ENCODE results near the gene MYO3A. TPM values are rescaled to one million over a fixed set of nuclear protein-coding genes. Genes with fewer than 3 reads are reported as not detected.

The MYO3A gene
- total RNA-seq, 4 donors from 2014 or later = 0.35 to 3.1 (median 1.9) TPM

DNA sequence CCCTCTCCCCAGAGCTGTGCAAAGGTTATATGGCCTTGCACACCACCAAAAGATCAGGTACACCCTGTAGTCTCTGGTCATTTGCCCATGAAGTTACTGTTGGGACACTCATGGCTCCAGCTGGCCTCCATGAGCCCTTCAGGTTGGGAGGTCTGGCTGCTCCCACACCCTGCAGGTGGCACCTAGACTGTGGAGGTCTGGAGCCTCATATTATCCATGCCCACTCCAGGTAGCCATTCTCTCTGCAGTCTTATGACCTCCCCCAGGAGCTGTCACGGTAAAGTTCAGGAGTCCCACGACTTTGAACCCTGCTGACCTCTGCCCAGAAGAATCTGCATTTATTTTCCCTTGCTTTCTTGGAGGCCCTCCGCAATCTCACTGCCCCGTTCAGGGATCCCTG lies 243.3 kb downstream of the MYO3A start:
- WGBS, 2 donors = 67 to 76% methylated on average over 4 of the region's 4 CpGs
- Histone ChIP-seq H3K27me3 (no peaks in the 10 kb centered on the region), H3K4me1 (no peaks in the 10 kb centered on the region), H3K4me3 (no peak overlapping the region), H3K27ac (no peak overlapping the region), H3K36me3 (no peaks in the 10 kb centered on the region), H3K9me3 (no peaks in the 10 kb centered on the region)
- TF ChIP-seq, protein P1, sequence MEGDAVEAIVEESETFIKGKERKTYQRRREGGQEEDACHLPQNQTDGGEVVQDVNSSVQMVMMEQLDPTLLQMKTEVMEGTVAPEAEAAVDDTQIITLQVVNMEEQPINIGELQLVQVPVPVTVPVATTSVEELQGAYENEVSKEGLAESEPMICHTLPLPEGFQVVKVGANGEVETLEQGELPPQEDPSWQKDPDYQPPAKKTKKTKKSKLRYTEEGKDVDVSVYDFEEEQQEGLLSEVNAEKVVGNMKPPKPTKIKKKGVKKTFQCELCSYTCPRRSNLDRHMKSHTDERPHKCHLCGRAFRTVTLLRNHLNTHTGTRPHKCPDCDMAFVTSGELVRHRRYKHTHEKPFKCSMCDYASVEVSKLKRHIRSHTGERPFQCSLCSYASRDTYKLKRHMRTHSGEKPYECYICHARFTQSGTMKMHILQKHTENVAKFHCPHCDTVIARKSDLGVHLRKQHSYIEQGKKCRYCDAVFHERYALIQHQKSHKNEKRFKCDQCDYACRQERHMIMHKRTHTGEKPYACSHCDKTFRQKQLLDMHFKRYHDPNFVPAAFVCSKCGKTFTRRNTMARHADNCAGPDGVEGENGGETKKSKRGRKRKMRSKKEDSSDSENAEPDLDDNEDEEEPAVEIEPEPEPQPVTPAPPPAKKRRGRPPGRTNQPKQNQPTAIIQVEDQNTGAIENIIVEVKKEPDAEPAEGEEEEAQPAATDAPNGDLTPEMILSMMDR (IDR thresholded peaks at IDR 0.05) = no peak
- TF ChIP-seq POLR2A (IDR thresholded peaks at IDR 0.05) = no peak
- no peak for DNase-seq
- intact Hi-C loops (cut with DNase I) = no loop called here

DNA sequence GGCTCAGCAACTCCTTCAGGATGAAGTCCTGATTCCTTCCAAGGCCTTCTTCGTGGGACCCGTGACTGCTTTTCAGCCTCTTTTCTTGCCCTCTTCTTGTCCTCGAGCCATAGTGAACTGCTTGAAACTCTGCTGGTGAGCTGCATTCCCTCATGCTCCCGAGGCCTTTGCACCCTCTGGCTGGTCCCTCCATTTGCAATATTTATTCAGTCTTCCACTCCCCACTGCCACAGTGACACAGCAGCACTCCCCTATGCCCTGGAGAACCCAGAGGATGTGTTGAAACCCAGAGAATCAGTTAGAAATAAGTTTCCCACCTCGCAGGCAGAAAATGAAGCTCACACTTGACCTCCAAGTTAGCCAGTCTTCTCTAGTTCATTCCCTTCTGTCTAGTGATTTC lies 260.2 kb downstream of the MYO3A start:
- 46 to 52% methylated on average over 5 of the region's 5 CpGs for WGBS, 2 donors
- no peak overlapping the region for H3K27ac ChIP-seq
- H3K4me3 ChIP-seq = no peak overlapping the region
- H3K36me3 ChIP-seq = no peaks in the 10 kb centered on the region
- H3K27me3 ChIP-seq = no peaks in the 10 kb centered on the region
- TF ChIP-seq POLR2A (IDR thresholded peaks at IDR 0.05) = no peak
- TF ChIP-seq, protein P1 (IDR thresholded peaks at IDR 0.05) = no peak
- H3K9me3 ChIP-seq = no peaks in the 10 kb centered on the region
- intact Hi-C loops (cut with DNase I) = no loop called here
- no peaks in the 10 kb centered on the region for H3K4me1 ChIP-seq
- DNase-seq = no peak

DNA sequence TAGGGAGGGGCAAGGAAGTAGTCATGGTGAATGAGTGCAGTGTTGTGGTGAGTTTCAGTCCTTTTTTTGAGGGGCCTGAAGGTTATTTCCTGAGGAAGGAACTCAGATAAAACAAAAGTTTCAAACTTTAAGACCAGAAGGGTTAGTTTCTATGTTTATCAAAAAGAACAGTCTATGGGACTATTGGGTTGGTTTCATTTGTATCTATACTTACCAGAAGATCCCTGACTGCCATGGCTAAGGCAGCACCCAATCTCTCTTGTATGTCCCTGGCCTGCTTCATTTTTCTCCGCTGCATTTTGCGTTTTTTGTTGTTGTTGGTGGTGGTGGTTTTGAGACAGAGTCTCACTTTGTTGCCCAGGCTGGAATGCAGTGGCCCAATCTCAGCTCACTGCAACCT lies 263.2 kb downstream of the MYO3A start:
- intact Hi-C loops (cut with DNase I) = no loop called here

DNA sequence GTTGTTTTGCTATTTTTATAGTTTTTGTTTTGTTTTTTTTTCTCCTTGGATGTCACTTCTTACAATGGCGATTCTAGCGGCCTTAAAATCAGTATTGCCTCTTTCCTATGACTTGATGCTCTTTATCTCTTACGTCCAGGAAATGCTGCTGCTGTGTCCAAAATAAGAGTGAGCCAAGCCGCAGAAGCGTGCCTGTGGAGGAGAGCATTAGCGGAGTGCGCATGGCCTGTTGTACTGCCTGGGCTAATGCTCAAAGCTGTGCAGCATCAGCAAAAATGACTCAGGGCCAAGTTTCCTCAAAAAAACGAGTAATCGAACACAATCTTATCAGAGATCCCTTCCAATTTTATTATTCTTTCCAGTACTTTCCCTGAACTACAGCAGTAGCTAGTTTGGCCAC lies 264.1 kb downstream of the MYO3A start:
- WGBS, 2 donors = 88 to 90% methylated on average over 9 of the region's 9 CpGs
- Histone ChIP-seq H3K4me1 (no peaks in the 10 kb centered on the region), H3K27ac (peak overlapping the region in 2 of 4 donors; percentile 34 to 38), H3K4me3 (no peak overlapping the region), H3K36me3 (no peaks in the 10 kb centered on the region), H3K9me3 (no peaks in the 10 kb centered on the region), H3K27me3 (no peaks in the 10 kb centered on the region)
- intact Hi-C loops (cut with DNase I) = no loop called here
- no peak for TF ChIP-seq POLR2A (IDR thresholded peaks at IDR 0.05)
- TF ChIP-seq, protein P1 (IDR thresholded peaks at IDR 0.05) = no peak
- DNase-seq = no peak

More for the DNA sequence above, 263.2 kb downstream of the MYO3A start:
- no peak overlapping the region for H3K4me3 ChIP-seq
- H3K36me3 ChIP-seq = no peaks in the 10 kb centered on the region
- no peaks in the 10 kb centered on the region for H3K9me3 ChIP-seq
- TF ChIP-seq, protein P1 (IDR thresholded peaks at IDR 0.05) = no peak
- TF ChIP-seq POLR2A (IDR thresholded peaks at IDR 0.05) = no peak
- no peaks in the 10 kb centered on the region for H3K27me3 ChIP-seq
- peak overlapping the region in 2 of 4 donors; percentile 20 to 38 for H3K27ac ChIP-seq
- DNase-seq = no peak
- H3K4me1 ChIP-seq = no peaks in the 10 kb centered on the region
- 70 to 85% methylated on average over 2 of the region's 2 CpGs for WGBS, 2 donors

DNA sequence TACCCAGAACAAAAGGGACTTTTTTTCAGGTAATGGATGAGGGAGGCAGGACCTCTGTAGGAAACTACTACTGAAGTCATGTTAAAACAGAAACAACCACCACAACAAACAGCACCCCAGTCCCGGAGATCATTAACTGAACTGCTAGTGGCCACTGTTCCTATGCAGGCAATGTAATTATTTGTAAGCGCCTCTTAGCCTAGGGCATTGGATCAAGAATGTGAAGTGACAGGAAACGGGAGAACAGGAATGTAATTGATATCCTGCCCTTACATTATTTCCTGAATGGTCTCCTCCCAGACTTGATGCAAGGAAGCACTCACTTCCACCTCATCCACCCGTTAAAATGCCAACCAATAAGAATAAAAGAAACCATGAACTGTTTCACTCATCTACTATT lies 265.8 kb downstream of the MYO3A start:
- intact Hi-C loops (cut with DNase I) = no loop called here
- no peak overlapping the region for H3K27ac ChIP-seq

More for the DNA sequence above, 265.8 kb downstream of the MYO3A start:
- TF ChIP-seq POLR2A (IDR thresholded peaks at IDR 0.05) = no peak
- TF ChIP-seq, protein P1 (IDR thresholded peaks at IDR 0.05) = no peak
- no peaks in the 10 kb centered on the region for H3K27me3 ChIP-seq
- no peaks in the 10 kb centered on the region for H3K4me1 ChIP-seq
- 44 to 68% methylated on average over 4 of the region's 4 CpGs for WGBS, 2 donors
- no peaks in the 10 kb centered on the region for H3K9me3 ChIP-seq
- no peak for DNase-seq
- H3K4me3 ChIP-seq = no peak overlapping the region
- H3K36me3 ChIP-seq = no peaks in the 10 kb centered on the region

Data from esophagus squamous epithelium (tissue), 5 donors.